C4-2B (cell line): ENCODE data around the gene PRRC1.

Experiments used
- H3K27ac ChIP-seq: fragments of 450-650 bp; 2 replicates; pipeline ENCODE4 v1.5.1; 2017
- ZFX ChIP-seq: fragments of 450-650 bp; IDR thresholded peaks from 2 replicates; pipeline ENCODE4 v1.6.1; 2017
- TF ChIP-seq, protein P1 (sequence below): fragments of 450-650 bp; conservative IDR thresholded peaks from 2 replicates; pipeline ENCODE4 v1.5.1; 2017; ENCODE audit warnings: mild to moderate bottlenecking

PRRC1 gene

GRCh38 chr5:127517480-127518318 lies at the start of gene PRRC1:
PRRC1 (plus strand) TSS chr5:127517640; CDS start chr5:127523480, 5,840 bp downstream.
- H3K27ac ChIP-seq: peak within 1 kb of the TSS; percentile 93
- TF ChIP-seq, protein P1, sequence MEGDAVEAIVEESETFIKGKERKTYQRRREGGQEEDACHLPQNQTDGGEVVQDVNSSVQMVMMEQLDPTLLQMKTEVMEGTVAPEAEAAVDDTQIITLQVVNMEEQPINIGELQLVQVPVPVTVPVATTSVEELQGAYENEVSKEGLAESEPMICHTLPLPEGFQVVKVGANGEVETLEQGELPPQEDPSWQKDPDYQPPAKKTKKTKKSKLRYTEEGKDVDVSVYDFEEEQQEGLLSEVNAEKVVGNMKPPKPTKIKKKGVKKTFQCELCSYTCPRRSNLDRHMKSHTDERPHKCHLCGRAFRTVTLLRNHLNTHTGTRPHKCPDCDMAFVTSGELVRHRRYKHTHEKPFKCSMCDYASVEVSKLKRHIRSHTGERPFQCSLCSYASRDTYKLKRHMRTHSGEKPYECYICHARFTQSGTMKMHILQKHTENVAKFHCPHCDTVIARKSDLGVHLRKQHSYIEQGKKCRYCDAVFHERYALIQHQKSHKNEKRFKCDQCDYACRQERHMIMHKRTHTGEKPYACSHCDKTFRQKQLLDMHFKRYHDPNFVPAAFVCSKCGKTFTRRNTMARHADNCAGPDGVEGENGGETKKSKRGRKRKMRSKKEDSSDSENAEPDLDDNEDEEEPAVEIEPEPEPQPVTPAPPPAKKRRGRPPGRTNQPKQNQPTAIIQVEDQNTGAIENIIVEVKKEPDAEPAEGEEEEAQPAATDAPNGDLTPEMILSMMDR: no peak
- TF ChIP-seq ZFX: peak; percentile 87

- H3K27ac ChIP-seq: no peak overlapping the region
- TF ChIP-seq ZFX: no peak
- TF ChIP-seq, protein P1: no peak
Measured at GRCh38 chr5:127471211-127471610, 46.2 kb upstream of the PRRC1 start.

DNA sequence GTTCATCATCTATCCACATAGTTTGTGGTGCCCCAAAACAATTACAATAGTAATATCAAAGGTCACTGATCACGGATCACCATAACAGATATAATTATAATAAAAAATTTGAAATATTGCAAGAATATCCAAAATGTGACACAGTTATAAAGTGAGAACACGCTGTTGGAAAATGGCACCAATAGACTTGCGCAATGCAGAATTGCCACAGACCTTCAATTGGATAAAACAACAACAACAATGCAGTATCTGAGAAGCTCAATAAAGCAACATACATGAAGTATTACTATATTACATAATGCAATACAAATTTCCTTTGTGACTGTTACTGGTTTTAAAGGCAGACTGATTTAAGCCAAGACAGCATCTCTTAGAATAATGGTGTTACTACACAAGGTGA lies 44.7 kb upstream of the PRRC1 start:
- TF ChIP-seq ZFX: no peak
- TF ChIP-seq, protein P1: no peak
- no peak overlapping the region for H3K27ac ChIP-seq

DNA sequence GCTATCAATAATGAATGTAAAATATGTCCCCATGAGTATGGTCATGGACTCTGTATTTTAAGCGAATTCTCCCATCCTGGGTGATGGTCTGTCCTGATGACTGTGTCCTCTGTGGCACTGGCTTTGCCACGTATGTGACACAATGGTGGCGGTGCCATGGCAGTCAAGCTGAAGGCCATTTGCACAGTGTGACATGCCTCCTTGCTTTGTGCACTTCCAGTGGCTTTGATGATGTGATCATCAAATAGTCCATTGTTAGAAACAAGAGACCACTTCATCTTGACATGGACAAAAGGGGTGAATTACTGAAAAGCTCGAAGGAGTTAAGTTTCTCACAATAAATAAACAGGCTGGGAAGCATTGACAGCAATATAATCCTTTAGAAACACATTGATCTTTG lies 31.0 kb upstream of the PRRC1 start:
- no peak overlapping the region for H3K27ac ChIP-seq
- TF ChIP-seq ZFX: no peak
- TF ChIP-seq, protein P1: no peak

GRCh38 chr5:127492854-127493738 lies 24.3 kb upstream of the PRRC1 start:
- no peak for TF ChIP-seq ZFX
- TF ChIP-seq, protein P1: peak; percentile 95

DNA sequence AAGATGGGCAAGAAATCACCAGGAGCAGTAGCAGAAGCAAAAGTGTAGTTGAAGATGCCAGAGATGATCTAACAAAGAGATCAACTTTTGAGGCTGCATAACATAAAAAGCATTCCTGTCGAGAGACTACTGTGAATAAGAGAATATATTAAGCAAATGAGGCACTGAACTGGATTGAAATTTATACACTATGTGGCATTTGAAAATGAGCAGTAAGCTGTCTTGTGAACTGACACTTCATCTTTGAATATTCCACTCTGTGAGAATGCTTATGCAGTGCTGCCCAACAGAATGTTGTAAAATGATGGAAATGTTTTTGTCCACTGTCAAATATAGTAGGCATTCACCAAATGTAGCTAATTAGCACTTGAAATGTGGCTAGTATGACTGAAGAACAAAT lies 18.9 kb upstream of the PRRC1 start:
- no peak overlapping the region for H3K27ac ChIP-seq
- TF ChIP-seq, protein P1: no peak
- TF ChIP-seq ZFX: no peak

More at GRCh38 chr5:127492854-127493738, 24.3 kb upstream of the PRRC1 start:
- H3K27ac ChIP-seq: no peak overlapping the region

GRCh38 chr5:127505905-127506304 lies 11.5 kb upstream of the PRRC1 start:
- H3K27ac ChIP-seq: no peak overlapping the region
- TF ChIP-seq, protein P1: no peak
- TF ChIP-seq ZFX: no peak
